Astrocyte (in vitro differentiated cells and primary cell): ENCODE data around the gene KLF11.

Source experiments
- CTCF ChIP-seq: IDR thresholded peaks from 2 replicates; pipeline ENCODE4 v1.5.1; 2011; ENCODE audit warnings: low read depth, mild to moderate bottlenecking, inconsistent platforms, low read length, moderate library complexity; ENCODE audit not compliant: insufficient read depth
- EZH2 ChIP-seq: IDR thresholded peaks from 2 replicates; pipeline ENCODE4 v1.6.1; 2012; ENCODE audit warnings: mild to moderate bottlenecking, low read length, inconsistent platforms; ENCODE audit not compliant: insufficient read depth

DNA sequence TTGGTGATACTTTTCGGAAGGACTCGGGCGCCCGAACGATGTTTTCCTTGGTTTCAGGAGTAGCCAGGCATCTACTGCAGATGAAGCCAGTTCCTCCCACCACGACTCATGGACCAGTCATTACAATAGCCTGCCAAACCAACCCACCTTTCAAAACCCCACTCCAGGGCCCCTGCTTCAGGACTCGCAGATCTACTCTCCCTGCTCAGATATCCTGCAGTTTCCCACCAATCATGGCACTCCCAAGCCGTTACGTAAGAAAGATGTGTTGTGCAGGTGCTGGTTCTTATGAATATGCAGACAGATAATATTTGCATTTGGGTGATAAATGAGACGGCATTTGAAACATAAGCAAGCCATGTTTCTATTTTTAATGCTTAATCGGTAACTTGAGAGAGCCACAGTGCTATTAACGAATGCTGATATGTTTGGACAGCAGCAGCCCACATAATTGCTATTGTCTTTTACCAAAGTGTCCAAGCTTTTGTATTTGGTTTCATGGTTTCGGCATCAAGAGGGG, 40.4 kb downstream of the KLF11 start:
- TF ChIP-seq CTCF = no peak
- TF ChIP-seq EZH2 = no peak
